Spleen (tissue), 11 donors: ENCODE measurements around the gene P2RX4. TPM values are rescaled to one million over a fixed set of nuclear protein-coding genes. Genes with fewer than 3 reads are reported as not detected.
"Not testable (repeated sequence)": the region's sequence is repeated elsewhere in the genome, so short reads cannot be mapped to it uniquely, and the experiment has no call there.

Experiments used
- DNase-seq: peaks from one replicate; pipeline ENCODE4 v3.0.0-alpha.2; 2020
- H3K27ac ChIP-seq, 8 donors: fragments of 200-600 bp; sonication (generic) in 7 of 8; 1 replicate in 4 of 8; 2 replicates in 4 of 8; pipeline versions ENCODE4 v1.5.0 to v1.8.0; 2016 to 2021; ENCODE audit warnings: inconsistent platforms in 4 of 8, mild to moderate bottlenecking in 4 of 8, moderate library complexity in 1 of 8
- H3K27me3 ChIP-seq, 7 donors: fragments of 200-600 bp; sonication (generic) in 6 of 7; replicated peaks in 1 of 7; 1 replicate in 4 of 7; 2 replicates in 3 of 7; pipeline versions ENCODE4 v1.5.0 to v1.8.0; 2016 to 2021; ENCODE audit warnings: inconsistent platforms in 3 of 7, mild to moderate bottlenecking in 1 of 7
- H3K36me3 ChIP-seq, 6 donors: fragments of 200-600 bp; sonication (generic) in 5 of 6; 1 replicate in 4 of 6; 2 replicates in 2 of 6; pipeline versions ENCODE4 v1.5.0 to v1.8.0; 2016 to 2021; ENCODE audit warnings: inconsistent platforms in 2 of 6
- H3K4me1 ChIP-seq, 6 donors: fragments of 200-600 bp; sonication (generic) in 5 of 6; 1 replicate in 3 of 6; 2 replicates in 3 of 6; pipeline versions ENCODE4 v1.5.0 to v1.8.0; 2016 to 2021; ENCODE audit warnings: inconsistent platforms in 3 of 6
- H3K4me3 ChIP-seq, 8 donors: fragments of 200-600 bp; sonication (generic) in 7 of 8; 1 replicate in 4 of 8; 2 replicates in 4 of 8; pipeline versions ENCODE4 v1.5.0 to v1.8.0; 2016 to 2021; ENCODE audit warnings: inconsistent platforms in 4 of 8, mild to moderate bottlenecking in 4 of 8, moderate library complexity in 2 of 8
- H3K9me3 ChIP-seq, 8 donors: fragments of 200-600 bp; sonication (generic) in 7 of 8; 1 replicate in 4 of 8; 2 replicates in 4 of 8; pipeline versions ENCODE4 v1.5.0 to v1.8.0; 2016 to 2021; ENCODE audit warnings: inconsistent platforms in 4 of 8
- CTCF ChIP-seq, 11 experiments: fragments of 200-600 bp in 7 of 11; fragments of 450-650 bp in 4 of 11; sonication (generic) in 4 of 11; IDR thresholded peaks in 8 of 11; conservative IDR thresholded peaks in 3 of 11; 1 replicate in 7 of 11; 2 replicates in 4 of 11; pipeline versions ENCODE4 v1.4.0 to v1.8.0; 2016 to 2021; ENCODE audit warnings: antibody characterized with exemption in 11 of 11, inconsistent platforms in 4 of 11, mild to moderate bottlenecking in 1 of 11
- POLR2A ChIP-seq, 3 donors: fragments of 450-650 bp; IDR thresholded peaks; one replicate each; pipeline ENCODE4 v1.5.1; 2017; ENCODE audit warnings: antibody characterized with exemption in 3 of 3, mild to moderate bottlenecking in 1 of 3
- POLR2AphosphoS5 ChIP-seq, 3 donors: sonication (generic); formaldehyde crosslinking; IDR thresholded peaks; one replicate each; pipeline ENCODE4 v1.5.1; 2017; ENCODE audit warnings: antibody characterized with exemption in 3 of 3
- WGBS, 5 donors: extraction: QIAGEN DNeasy Blood & Tissue Kit in 3 of 5; methylation state at CpG; one replicate each; pipeline versions ENCODE4 v1.1.5 to v1.1.7; 2013 to 2018; 5-methylcytosine and 5-hydroxymethylcytosine counted together
- intact Hi-C: fragments of 100-400 bp; cut with DNase I; formaldehyde crosslinking; loops from one replicate; pipeline ENCODE4 v1.15.0; 2023; ENCODE audit warnings: low total_unique reads
- polyA plus RNA-seq, 3 donors: library from polyadenylated mRNA; stranded (reverse); fragments of 200-250 nt; gene quantifications; one replicate each; pipeline ENCODE4 v1.2.1, GENCODE V29; 2013
- total RNA-seq, 7 donors: library from RNA; depleted of rRNA in 3 of 7; stranded (reverse); fragments of >200 nt in 3 of 7; fragmentation: NEBNext Ultra II Directional in 4 of 7; extraction: Animal tissue kit (Norgen Biotek cat#: 25700) in 4 of 7; gene quantifications; one replicate each; pipeline versions ENCODE4 v1.1.0 to v1.2.1, GENCODE V29; 2016 to 2021
- donor health status: healthy with polysubstance abuse.
- donor health status: DM: no; HTN: no; CAD: no; lungs with moderate emphysema.
- donor health status: DM: no; HTN: no; CAD: no.
- donor health status: Bipolar disorder and iron deficiency.
- donor health status: healthy.
- donor health status: DM: no; HTN: no; CAD: no.
- donor health status: DM: yes; HTN: yes; CAD: no.

P2RX4 gene
- total and polyA plus RNA-seq, 10 donors, result 12.0 to 97.9 (median 34.8) TPM

GRCh38 chr12:121279507-121279915 lies 69.6 kb downstream of the P2RX4 start:
- H3K9me3 ChIP-seq, result no peaks in the 10 kb centered on the region
- peak; percentile 87 for DNase-seq
- H3K4me3 ChIP-seq, result peak overlapping the region in 1 of 8 donors; percentile 54
- peaks cover 9 to 74% (median 35%) of the 10 kb centered on the region in 6 donors for H3K4me1 ChIP-seq
- peak overlapping the region; percentile 70 to 89 (median 84) for H3K27ac ChIP-seq
- intact Hi-C loops, result no loop called here
- peaks cover 0 to 60% (median 4%) of the 10 kb centered on the region in 6 donors for H3K36me3 ChIP-seq
- TF ChIP-seq POLR2AphosphoS5 (IDR thresholded peaks at IDR 0.05) (peak; percentile 66 to 79 (median 76)), POLR2A (IDR thresholded peaks at IDR 0.05) (no peak)
- no peaks in the 10 kb centered on the region for H3K27me3 ChIP-seq
- WGBS, 5 donors, result 53 to 81% (median 61%) methylated on average over 5 to 10 of the region's 10 CpGs

DNA sequence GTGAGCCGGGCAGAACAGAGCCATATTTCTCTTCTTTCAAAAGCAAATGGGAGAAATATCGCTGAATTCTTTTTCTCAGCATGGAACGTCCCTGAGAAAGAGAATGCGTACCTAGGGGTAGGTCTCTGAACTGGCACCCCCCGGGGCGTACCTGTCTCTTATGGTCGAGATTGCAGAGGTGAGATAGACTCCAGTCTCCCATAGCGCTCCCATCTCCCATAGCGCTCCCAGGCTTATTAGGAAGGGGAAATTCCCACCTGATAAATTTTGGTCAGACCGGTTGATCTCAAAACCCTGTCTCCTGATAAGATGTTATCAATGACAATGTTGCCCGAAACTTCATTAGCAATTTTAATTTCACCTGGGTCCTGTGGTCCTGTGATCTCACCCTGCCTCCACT lies 70.6 kb downstream of the P2RX4 start:
- Histone ChIP-seq H3K4me1 (peaks cover 9 to 84% (median 38%) of the 10 kb centered on the region in 6 donors), H3K36me3 (peaks cover 0 to 51% (median 3%) of the 10 kb centered on the region in 6 donors), H3K27ac (peak overlapping the region in 6 of 8 donors; percentile 80 to 89 (median 88))
- DNase-seq, intact Hi-C loops, H3K27me3 ChIP-seq, H3K9me3 ChIP-seq, H3K4me3 ChIP-seq: not testable (repeated sequence)
- WGBS, 5 donors, result 85 to 94% (median 90%) methylated on average over 10 to 11 of the region's 11 CpGs

GRCh38 chr12:121281116-121281515 lies 71.2 kb downstream of the P2RX4 start:
- H3K36me3 ChIP-seq, result peaks cover 0 to 45% (median under 1%) of the 10 kb centered on the region in 6 donors
- H3K4me3 ChIP-seq, DNase-seq, intact Hi-C loops, H3K9me3 ChIP-seq, H3K27me3 ChIP-seq: not testable (repeated sequence)
- H3K4me1 ChIP-seq, result peaks cover 9 to 88% (median 39%) of the 10 kb centered on the region in 6 donors
- 94 to 95% (median 95%) methylated on average over 13 to 14 of the region's 14 CpGs for WGBS, 5 donors
- peak overlapping the region in 2 of 8 donors; percentile 30 to 42 for H3K27ac ChIP-seq

- H3K27ac ChIP-seq, result peak overlapping the region in 5 of 8 donors; percentile 7 to 47 (median 40)
- 85 to 91% (median 86%) methylated on average over 10 of the region's 10 CpGs for WGBS, 5 donors
These were observed 72.3 kb downstream of the P2RX4 start for GRCh38 chr12:121282072-121282742.

DNA sequence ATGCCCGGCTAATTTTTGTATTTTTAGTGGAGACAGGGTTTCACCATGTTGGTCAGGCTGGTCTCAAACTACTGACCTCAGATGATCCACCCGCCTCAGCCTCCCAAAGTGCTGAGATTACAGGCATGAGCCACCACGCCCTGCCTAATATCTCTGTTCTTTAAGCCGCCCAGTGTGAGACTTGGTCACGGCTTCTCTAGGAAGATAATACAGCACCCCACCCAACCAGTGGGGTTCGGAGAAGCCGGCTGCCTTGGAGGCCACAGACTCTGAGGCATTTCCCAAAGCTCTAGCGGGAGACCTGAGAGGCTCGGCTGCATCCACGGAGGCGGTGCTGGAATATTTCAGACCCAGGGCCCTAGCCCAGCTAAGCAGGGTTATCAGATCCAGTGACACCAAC lies 73.0 kb downstream of the P2RX4 start:
- H3K4me1 ChIP-seq, result peaks cover 0 to 88% (median 39%) of the 10 kb centered on the region in 6 donors
- H3K4me3 ChIP-seq, DNase-seq, H3K27me3 ChIP-seq, H3K9me3 ChIP-seq, intact Hi-C loops: not testable (repeated sequence)
- WGBS, 5 donors, result 91 to 98% (median 97%) methylated on average over 11 of the region's 11 CpGs
- peak overlapping the region in 1 of 8 donors; percentile 42 for H3K27ac ChIP-seq
- peaks cover 0 to 48% (median 0%) of the 10 kb centered on the region in 6 donors for H3K36me3 ChIP-seq

More at GRCh38 chr12:121282072-121282742, 72.3 kb downstream of the P2RX4 start:
- TF ChIP-seq POLR2A (IDR thresholded peaks at IDR 0.05) (no peak), POLR2AphosphoS5 (IDR thresholded peaks at IDR 0.05) (no peak), CTCF (IDR thresholded peaks at IDR 0.05 in 8 of 11, conservative IDR thresholded peaks at IDR 0.05 in 3 of 11) (no peak)
- H3K4me3 ChIP-seq, result no peak overlapping the region
- H3K9me3 ChIP-seq, result no peaks in the 10 kb centered on the region
- DNase-seq, result peak; percentile 14
- peaks cover 4 to 88% (median 39%) of the 10 kb centered on the region in 6 donors for H3K4me1 ChIP-seq
- H3K27me3 ChIP-seq, result no peaks in the 10 kb centered on the region
- H3K36me3 ChIP-seq, result peaks cover 0 to 47% (median 0%) of the 10 kb centered on the region in 6 donors
- intact Hi-C loops, result no loop called here

GRCh38 chr12:121283388-121283787 lies 73.5 kb downstream of the P2RX4 start:
- H3K4me1 ChIP-seq, result peaks cover 0 to 88% (median 39%) of the 10 kb centered on the region in 6 donors
- no peaks in the 10 kb centered on the region for H3K9me3 ChIP-seq
- H3K27ac ChIP-seq, result peak overlapping the region in 1 of 8 donors; percentile 42
- no peak overlapping the region for H3K4me3 ChIP-seq
- WGBS, 5 donors, result 80 to 95% (median 93%) methylated on average over 3 to 5 of the region's 5 CpGs
- peaks cover 0 to 48% (median 0%) of the 10 kb centered on the region in 6 donors for H3K36me3 ChIP-seq
- no peak for DNase-seq
- no peak for TF ChIP-seq POLR2A (IDR thresholded peaks at IDR 0.05)
- H3K27me3 ChIP-seq, result no peaks in the 10 kb centered on the region
- intact Hi-C loops, result no loop called here

Other genes with a start within 250 kb of the P2RX4 start
- not detected for gene HNF1A, start 231.6 kb upstream of the P2RX4 start, total RNA-seq
- gene HNF1A, start 231.6 kb upstream of the P2RX4 start, polyA plus RNA-seq, result not detected
- gene C12orf43, start 193.6 kb upstream of the P2RX4 start, total RNA-seq, result 10 to 100 TPM in 6 of 7 donors, 1 to 10 TPM in 1; 8.0 to 16.8 (median 13.5) TPM
- 10 to 100 TPM in 1 of 3 donors, 1 to 10 TPM in 2; 8.7 to 10.5 (median 9.5) TPM for gene C12orf43, start 193.6 kb upstream of the P2RX4 start, polyA plus RNA-seq
- gene OASL, start 170.9 kb upstream of the P2RX4 start, total RNA-seq, result 1 to 10 TPM; 2.9 to 4.8 (median 3.7) TPM
- 1 to 10 TPM; 1.9 to 2.9 (median 2.4) TPM for gene OASL, start 170.9 kb upstream of the P2RX4 start, polyA plus RNA-seq
- 10 to 100 TPM in 3 of 7 donors, 1 to 10 TPM in 4; 7.7 to 12.3 (median 9.7) TPM for gene P2RX7, start 77.3 kb upstream of the P2RX4 start, total RNA-seq
- 1 to 10 TPM; 1.8 to 5.2 (median 3.7) TPM for gene P2RX7, start 77.3 kb upstream of the P2RX4 start, polyA plus RNA-seq
- gene CAMKK2, start 86.6 kb downstream of the P2RX4 start, total RNA-seq, result 10 to 100 TPM; 52.3 to 90.1 (median 81.2) TPM
- gene CAMKK2, start 86.6 kb downstream of the P2RX4 start, polyA plus RNA-seq, result 10 to 100 TPM; 13.6 to 34.3 (median 14.2) TPM
- gene ANAPC5, start 142.3 kb downstream of the P2RX4 start, total RNA-seq, result 100 to 1,000 TPM in 6 of 7 donors, 10 to 100 TPM in 1; 97.5 to 162 (median 139) TPM
- gene ANAPC5, start 142.3 kb downstream of the P2RX4 start, polyA plus RNA-seq, result 100 to 1,000 TPM; 117 to 185 (median 145) TPM
- 10 to 100 TPM; 47.3 to 62.6 (median 57.5) TPM for gene RNF34, start 190.0 kb downstream of the P2RX4 start, total RNA-seq
- gene RNF34, start 190.0 kb downstream of the P2RX4 start, polyA plus RNA-seq, result 10 to 100 TPM; 20.8 to 31.6 (median 23.3) TPM